Measurements from ENCODE around the gene CCR9. TPM values are rescaled to one million over a fixed set of nuclear protein-coding genes. Genes with fewer than 3 reads are reported as not detected.

Gene CCR9
- total RNA-seq, 2 experiments from 2014 or later, result not detected

DNA sequence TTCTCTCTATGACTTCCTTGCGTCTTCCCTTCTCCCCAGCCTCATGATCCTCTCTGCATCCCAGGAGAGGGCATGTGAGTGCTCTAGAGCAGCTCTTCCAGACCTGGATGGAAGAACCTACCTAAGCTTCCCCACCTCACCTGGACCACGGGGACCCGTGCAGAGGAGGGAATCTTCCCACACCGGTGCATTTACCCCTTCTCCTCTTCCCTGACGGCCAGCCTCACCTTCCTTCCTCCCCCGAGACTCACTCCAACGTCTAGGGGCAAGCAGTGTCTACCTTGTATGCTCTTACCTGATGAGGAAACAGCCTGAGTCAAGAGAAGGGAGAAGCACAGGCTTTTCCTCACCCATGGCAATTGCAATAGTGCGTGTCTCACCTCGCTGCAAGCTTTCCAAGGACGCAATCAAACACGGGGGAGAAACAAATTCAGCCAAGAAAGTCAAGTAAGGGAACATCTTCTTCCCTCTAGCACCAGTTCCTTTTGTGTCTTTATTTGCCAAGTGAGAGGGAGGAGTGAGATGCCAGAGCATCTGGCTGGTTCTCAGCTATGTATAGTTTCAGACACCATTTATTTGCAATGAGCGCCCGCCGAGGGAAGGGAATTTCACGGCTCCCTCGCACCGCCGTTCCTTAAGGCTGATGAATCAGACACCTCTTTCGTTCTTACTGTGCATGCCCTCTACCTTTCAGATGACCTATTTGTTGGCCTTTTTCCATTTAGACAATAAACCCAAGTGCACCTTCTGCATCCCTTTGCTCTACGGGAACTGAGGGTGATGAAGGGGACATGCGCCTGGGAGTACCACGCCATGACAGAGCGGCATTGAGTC, 1.8 kb upstream of the CCR9 start:
- Mint-ChIP-seq H3K27ac (no peak overlapping the region), H3K36me3 (no peaks in the 10 kb centered on the region), H3K9me3 (no peaks in the 10 kb centered on the region), H3K4me3 (no peak overlapping the region), H3K4me1 (peaks cover 19% of the 10 kb centered on the region), H3K27me3 (peaks cover 34% of the 10 kb centered on the region)
- no peak for DNase-seq

DNA sequence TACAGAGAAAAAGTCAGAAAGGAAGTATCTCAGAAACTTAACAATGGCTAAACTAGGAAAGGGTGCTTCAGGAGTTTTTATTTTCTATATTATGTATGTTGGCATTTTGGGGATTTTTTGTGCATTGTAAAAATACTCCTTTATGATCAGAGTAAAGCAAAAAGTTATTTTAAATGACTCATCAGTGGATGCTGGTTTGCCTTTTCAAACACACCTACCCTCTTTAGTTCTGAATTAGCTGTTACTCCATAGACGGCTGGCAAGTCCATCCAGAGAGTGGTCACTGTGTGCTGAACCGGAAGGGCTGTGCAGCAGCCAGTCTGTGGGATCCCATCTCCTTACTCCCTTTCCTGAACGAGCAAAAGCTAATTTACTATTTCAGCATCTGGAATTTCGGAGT, 942 bp downstream of the CCR9 start:
- Mint-ChIP-seq H3K36me3 (no peaks in the 10 kb centered on the region), H3K4me3 (no peak overlapping the region), H3K27ac (no peak overlapping the region), H3K4me1 (peaks cover 12% of the 10 kb centered on the region), H3K9me3 (no peaks in the 10 kb centered on the region), H3K27me3 (peaks cover 53% of the 10 kb centered on the region)
- DNase-seq, result no peak

DNA sequence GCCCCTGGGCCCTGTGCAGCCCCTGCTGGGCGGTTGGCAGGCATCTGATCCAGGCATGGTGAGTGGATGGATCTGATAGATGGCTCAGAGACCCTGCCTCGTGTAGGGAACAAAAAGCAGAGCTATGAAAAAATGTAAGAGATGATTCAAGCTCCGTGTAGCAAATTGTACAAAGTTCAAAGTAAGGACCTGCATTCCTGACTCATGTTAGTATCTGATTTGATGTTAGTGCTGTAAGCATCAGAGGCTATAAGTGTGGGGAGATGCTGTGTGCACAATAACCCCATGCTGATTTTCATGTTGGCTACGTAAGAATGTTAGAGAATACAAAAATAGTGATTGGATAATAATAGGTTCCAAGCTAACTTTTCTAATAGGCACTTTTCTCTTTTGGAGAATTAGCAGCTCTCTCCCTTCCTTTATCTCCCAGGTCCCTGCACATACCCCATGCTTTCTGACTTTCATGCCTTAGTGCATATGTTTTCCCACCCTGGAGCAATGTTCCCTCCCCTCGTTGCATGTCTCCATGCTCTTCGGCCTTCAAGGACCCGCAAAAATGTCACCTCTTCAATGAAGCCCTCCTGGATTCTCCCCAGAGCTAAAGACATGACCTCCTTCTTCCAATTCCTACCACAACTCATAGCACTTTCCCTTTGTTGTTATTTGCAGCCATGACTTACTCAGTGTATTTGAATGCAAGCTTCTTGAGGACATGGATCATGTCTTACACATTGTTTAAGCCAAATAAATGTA, 1.6 kb downstream of the CCR9 start:
- H3K9me3 Mint-ChIP-seq, result no peaks in the 10 kb centered on the region
- no peak overlapping the region for H3K27ac Mint-ChIP-seq
- peaks cover 16% of the 10 kb centered on the region for H3K4me1 Mint-ChIP-seq
- peaks cover 56% of the 10 kb centered on the region for H3K27me3 Mint-ChIP-seq
- H3K4me3 Mint-ChIP-seq, result no peak overlapping the region
- H3K36me3 Mint-ChIP-seq, result no peaks in the 10 kb centered on the region
- DNase-seq, result no peak

DNA sequence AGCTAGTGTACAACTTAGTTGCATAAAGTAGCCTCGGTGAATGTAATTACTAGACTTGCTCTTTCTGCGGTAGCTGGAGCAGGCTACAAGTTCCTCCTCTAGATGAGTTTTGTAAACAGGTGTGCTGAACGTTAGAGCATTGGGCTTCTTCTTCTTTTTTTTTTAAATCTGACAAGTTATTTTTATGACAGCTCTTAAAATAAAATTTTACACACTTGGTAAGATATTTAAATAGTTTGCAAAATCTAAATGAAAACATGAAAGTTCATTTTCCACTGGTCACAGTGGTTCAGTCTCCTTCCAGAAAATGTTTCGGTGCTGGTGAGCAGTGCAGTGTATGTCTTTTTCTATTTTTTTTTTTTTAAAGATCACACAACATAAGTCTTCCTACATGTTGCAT, 3.0 kb downstream of the CCR9 start:
- Mint-ChIP-seq H3K27ac (no peak overlapping the region), H3K4me1 (peaks cover 30% of the 10 kb centered on the region), H3K36me3 (no peaks in the 10 kb centered on the region), H3K4me3 (no peak overlapping the region), H3K9me3 (no peaks in the 10 kb centered on the region), H3K27me3 (peaks cover 56% of the 10 kb centered on the region)
- DNase-seq, result no peak

DNA sequence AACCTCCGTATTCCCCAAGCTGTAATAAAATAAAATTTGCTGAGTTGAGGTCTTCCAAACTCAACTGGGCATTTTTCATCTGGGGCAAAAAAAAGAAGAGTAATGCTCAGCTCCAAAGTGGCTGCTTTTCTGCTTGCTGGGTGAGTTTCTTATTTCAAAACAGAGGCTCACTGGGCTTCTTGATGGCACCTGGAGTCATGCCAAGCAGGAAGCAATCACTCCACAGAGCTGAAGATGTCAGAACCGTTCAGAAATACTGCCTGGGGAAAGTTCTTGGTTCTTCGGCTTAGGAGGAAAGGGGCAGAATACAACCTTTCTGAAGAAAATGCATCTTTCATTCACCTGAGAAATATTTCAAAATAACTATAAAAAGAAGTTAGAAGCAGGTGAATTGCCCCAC, 4.1 kb downstream of the CCR9 start:
- Mint-ChIP-seq H3K4me3 (no peak overlapping the region), H3K27ac (no peak overlapping the region), H3K4me1 (peaks cover 28% of the 10 kb centered on the region), H3K9me3 (no peaks in the 10 kb centered on the region), H3K36me3 (no peaks in the 10 kb centered on the region), H3K27me3 (peaks cover 58% of the 10 kb centered on the region)
- no peak for DNase-seq

DNA sequence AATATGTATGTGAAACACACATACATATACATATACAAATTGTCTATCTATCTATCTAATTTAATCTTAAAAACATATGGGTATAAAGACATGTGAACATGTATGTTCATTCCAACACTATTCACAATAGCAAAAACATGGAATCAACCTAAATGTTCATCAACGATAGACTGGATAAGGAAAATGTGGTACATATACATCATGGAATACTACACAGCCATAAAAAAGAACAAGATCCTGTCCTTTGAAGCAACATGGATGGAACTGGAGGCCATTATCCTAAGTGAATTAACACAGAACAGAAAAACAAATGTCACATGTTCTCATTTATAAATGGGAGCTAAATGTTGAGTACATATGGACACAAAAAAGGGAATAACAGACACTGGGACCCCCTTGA, 5.8 kb downstream of the CCR9 start:
- H3K36me3 Mint-ChIP-seq, result no peaks in the 10 kb centered on the region
- peaks cover 47% of the 10 kb centered on the region for H3K27me3 Mint-ChIP-seq
- H3K4me1 Mint-ChIP-seq, result peaks cover 25% of the 10 kb centered on the region
- H3K4me3 Mint-ChIP-seq, result no peak overlapping the region
- H3K27ac Mint-ChIP-seq, result no peak overlapping the region
- DNase-seq, result no peak
- H3K9me3 Mint-ChIP-seq, result no peaks in the 10 kb centered on the region

DNA sequence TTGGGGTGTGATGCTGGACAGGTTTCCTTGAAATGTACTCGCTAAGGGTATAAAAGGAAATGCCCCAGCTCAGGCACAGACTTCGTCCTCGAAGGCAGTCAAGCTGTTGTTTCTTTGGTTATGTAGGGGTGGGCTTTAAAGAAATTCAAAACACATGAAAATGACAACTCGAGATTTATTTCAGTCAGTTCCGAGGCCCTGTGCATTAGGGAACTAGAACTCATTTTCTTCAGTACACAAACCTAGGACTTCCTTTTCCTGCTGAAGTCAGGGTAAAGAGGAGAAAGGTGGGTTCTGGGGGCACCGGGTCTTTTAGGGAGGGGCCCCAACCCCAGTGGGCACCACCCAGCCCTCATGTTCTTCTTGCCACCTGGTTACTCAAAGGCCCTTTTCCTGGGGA, 7.7 kb downstream of the CCR9 start:
- H3K4me1 Mint-ChIP-seq, result peaks cover 25% of the 10 kb centered on the region
- H3K4me3 Mint-ChIP-seq, result no peak overlapping the region
- H3K36me3 Mint-ChIP-seq, result no peaks in the 10 kb centered on the region
- H3K27ac Mint-ChIP-seq, result no peak overlapping the region
- H3K9me3 Mint-ChIP-seq, result no peaks in the 10 kb centered on the region
- no peak for DNase-seq
- peaks cover 51% of the 10 kb centered on the region for H3K27me3 Mint-ChIP-seq

DNA sequence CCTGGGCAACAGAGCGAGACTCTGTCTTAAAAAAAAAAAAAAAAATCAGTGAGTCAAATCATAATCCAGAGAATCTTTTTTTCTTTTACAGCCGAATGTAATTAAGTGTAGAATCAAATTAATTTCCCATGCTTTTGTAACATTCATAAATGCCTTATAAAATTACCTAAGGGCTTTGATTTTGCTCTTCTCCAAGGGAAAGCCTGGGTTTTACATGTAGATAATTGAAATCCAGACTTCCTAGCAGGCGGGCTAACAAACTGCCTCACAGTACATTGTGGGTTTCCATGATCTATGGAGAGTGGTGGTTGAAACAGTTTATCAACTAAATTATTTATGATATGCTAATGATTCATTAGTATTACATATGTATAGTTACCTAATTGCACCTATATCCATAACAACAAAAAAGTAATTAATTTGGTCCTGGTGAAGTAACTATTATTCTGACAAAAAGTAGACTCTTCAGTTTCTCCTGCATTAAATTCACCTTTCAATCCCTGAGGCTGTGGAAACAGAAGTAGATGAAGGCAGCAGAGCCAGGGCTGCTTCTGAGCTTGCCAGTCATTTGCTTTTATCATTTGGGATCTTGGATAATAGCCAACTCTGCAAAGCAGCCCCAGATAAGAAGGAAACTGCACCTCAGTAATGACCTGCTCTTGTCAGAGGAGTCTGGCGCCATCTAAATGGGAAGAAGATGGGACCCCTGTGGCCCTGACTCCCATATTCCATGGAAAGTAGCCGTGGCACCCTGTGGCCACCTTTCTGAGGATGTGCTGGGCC, 9.5 kb downstream of the CCR9 start:
- H3K9me3 Mint-ChIP-seq, result no peaks in the 10 kb centered on the region
- H3K27me3 Mint-ChIP-seq, result peaks cover 40% of the 10 kb centered on the region
- no peak overlapping the region for H3K4me3 Mint-ChIP-seq
- H3K27ac Mint-ChIP-seq, result no peak overlapping the region
- no peak for DNase-seq
- no peaks in the 10 kb centered on the region for H3K36me3 Mint-ChIP-seq
- peaks cover 20% of the 10 kb centered on the region for H3K4me1 Mint-ChIP-seq

DNA sequence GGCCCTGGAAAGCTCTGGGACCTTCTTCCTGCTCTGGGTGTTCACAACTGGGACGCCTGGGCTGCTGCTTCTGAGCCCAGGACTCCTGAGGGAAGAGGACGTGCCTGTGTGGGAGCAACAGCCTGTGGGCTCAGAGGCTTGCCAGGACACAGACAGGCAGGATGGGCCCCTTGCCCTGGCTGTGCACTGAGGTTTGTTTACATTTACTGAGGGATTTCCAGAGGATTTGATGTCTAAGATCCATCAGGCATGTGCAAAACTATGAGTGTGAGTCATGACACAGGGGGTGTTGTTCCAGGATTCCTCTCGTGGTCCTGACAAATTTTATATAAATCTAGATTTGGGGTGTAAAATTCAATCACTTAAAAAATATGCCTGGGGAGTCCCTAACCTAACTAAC, 10.6 kb downstream of the CCR9 start:
- no peak overlapping the region for H3K4me3 Mint-ChIP-seq
- H3K4me1 Mint-ChIP-seq, result peaks cover 19% of the 10 kb centered on the region
- no peaks in the 10 kb centered on the region for H3K36me3 Mint-ChIP-seq
- no peak overlapping the region for H3K27ac Mint-ChIP-seq
- no peak for DNase-seq
- H3K9me3 Mint-ChIP-seq, result no peaks in the 10 kb centered on the region
- H3K27me3 Mint-ChIP-seq, result peaks cover 31% of the 10 kb centered on the region

DNA sequence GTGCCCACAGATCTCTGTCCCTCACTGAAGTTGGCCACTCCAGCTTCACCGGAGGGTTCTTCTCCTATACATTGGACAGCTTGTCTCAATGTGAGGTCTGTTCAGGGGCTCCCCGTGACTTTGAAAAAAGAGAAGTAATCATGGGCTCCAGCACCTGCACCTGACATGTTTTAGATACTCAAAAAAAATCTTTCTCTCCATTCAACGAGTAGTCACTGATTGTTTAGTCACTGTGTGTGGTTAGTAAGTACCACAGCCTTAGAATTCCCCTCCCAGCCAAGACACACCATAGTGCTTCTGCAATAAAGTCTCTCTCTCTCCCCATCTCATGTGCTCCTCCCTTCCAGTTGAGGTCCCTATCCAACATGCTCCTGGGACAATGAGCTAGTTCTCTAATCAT, 18.6 kb downstream of the CCR9 start:
- H3K27me3 Mint-ChIP-seq, result peaks cover 14% of the 10 kb centered on the region
- peaks cover 14% of the 10 kb centered on the region for H3K4me1 Mint-ChIP-seq
- H3K4me3 Mint-ChIP-seq, result no peak overlapping the region
- DNase-seq, result no peak
- H3K9me3 Mint-ChIP-seq, result no peaks in the 10 kb centered on the region
- H3K36me3 Mint-ChIP-seq, result peaks cover 9% of the 10 kb centered on the region
- H3K27ac Mint-ChIP-seq, result no peak overlapping the region

DNA sequence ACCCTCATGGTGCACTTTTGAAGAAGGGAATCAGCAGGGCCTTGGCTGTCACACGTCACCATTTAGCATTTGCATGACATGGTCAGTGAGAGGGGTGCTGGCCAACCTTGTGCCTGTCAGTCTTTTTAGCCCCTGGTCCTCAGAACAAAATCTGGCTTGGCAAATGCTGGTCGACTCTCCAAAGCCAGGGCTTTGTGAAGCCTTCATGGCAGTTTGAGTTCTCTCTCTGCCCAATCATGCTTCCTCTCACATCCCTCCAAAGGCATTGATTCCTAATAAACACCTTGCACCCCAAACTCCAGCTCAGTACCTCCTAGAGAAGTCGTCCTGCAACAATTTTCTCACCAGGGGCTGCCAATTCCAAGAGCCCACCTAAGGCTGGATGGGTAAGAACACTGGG, 19.4 kb downstream of the CCR9 start:
- Mint-ChIP-seq H3K9me3 (no peaks in the 10 kb centered on the region), H3K4me1 (peaks cover 14% of the 10 kb centered on the region), H3K27ac (no peak overlapping the region), H3K27me3 (peaks cover 19% of the 10 kb centered on the region), H3K4me3 (no peak overlapping the region), H3K36me3 (peaks cover 13% of the 10 kb centered on the region)
- no peak for DNase-seq

DNA sequence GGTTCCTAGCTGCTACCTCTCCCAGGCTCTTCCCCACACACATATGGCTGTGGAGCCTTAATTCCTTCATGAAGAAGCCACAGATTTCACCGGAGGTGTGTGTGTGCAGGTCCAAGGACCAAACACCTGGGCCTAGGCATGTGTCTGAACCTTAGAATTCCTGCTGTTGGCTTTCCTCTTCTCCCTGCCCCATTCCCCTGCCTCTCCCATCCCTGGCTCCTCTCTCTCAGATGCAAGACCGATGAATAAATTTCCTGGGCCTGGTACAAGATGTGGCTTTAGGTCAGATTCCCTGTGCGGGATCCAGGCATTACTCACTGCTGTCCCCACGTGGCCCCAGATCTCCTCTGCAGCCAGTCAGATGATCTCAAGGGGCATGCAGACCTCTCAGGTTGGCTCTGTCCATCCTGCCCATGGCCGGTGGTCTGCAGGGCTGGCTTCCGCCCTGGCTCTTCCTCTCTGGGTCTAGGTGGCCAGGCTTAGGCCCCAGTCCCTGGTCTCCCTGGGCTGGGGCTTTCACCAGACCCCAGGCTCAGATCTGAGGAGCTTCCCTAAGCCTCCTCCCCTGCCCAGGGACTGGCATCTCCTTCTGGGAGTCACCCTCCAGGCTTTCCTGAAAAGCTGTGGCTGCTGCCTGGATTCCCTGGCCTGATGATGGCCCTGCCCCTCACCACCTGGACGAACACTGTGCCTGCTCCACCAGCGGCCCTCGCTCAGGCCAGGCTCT, 20.5 kb downstream of the CCR9 start:
- H3K36me3 Mint-ChIP-seq, result peaks cover 13% of the 10 kb centered on the region
- H3K9me3 Mint-ChIP-seq, result no peaks in the 10 kb centered on the region
- DNase-seq, result no peak
- H3K4me1 Mint-ChIP-seq, result peaks cover 14% of the 10 kb centered on the region
- no peak overlapping the region for H3K4me3 Mint-ChIP-seq
- H3K27me3 Mint-ChIP-seq, result peaks cover 21% of the 10 kb centered on the region
- H3K27ac Mint-ChIP-seq, result no peak overlapping the region

DNA sequence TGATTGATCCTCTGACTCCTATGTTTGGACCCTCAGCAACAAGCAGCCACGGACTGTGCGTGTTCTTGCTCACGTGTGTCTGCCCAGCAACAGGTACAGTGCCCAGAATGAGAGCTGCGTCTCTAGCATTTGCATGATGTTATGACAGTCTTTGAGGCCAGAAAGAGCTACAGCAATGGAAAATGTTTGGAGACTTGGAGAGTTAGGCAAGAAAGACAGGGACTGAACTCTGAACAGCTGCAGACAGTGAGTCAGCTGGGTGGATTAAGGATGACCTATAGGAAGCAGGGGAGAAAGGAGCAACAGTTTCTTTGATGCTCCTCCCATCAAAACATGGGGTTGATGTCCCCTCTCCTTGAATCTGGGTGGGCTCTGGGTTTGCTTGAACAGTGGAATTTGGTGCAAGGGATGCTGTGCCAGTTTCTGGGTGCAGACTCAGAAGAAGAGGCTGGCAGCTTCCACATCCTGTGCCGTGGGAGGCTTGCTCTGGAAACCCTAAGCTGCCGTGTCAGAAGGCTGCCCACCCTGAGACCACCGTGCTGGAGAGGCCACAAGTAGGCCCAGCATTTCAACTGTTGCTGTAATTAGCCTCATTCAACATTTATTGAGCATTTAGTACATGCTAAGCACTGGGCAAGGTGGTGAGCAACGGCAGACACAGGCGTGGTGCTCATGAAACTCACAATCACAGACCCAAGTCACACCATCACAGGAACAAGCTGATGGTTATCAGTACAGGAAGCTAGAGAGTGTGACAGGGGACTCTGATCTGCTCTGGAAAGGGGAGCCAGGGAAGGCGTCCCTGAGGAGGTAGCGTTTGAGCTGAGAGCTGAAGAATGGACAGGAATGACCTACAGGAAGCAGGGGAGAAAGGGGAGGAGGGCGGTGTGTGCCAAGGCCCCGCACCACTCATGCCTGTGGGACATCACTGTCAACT, 21.7 kb downstream of the CCR9 start:
- Mint-ChIP-seq H3K36me3 (peaks cover 13% of the 10 kb centered on the region), H3K4me1 (peaks cover 14% of the 10 kb centered on the region), H3K27me3 (peaks cover 26% of the 10 kb centered on the region), H3K27ac (no peak overlapping the region), H3K9me3 (no peaks in the 10 kb centered on the region), H3K4me3 (no peak overlapping the region)
- DNase-seq, result no peak

DNA sequence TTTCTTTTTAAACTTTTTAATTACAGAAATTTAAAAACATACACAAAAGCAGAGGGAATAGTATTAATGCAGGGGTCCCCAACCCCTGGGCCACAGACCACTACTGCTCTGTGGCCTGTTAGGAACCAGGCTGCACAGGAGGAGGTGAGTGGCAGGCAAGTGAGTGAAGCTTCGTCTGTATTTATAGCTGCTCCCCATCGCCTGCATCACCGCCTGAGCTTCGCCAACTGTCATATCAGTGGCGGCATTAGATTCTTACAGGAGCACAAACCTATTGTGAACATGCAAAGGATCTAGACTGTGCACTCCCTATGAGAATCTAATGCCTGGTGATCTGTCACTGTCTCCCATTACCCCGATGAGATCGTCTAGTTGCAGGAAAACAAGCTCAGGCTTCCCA, 22.4 kb downstream of the CCR9 start:
- no peak overlapping the region for H3K4me3 Mint-ChIP-seq
- H3K27ac Mint-ChIP-seq, result no peak overlapping the region
- H3K27me3 Mint-ChIP-seq, result peaks cover 33% of the 10 kb centered on the region
- DNase-seq, result no peak
- H3K4me1 Mint-ChIP-seq, result peaks cover 14% of the 10 kb centered on the region
- peaks cover 13% of the 10 kb centered on the region for H3K36me3 Mint-ChIP-seq
- no peaks in the 10 kb centered on the region for H3K9me3 Mint-ChIP-seq
